Karpas-422 (cell line): ENCODE measurements around the gene GTF2H1. TPM values are rescaled to one million over a fixed set of nuclear protein-coding genes. Genes with fewer than 3 reads are reported as not detected.

Source experiments
- DNase-seq: peaks from one replicate; pipeline ENCODE4 v3.0.0-alpha.2; 2015
- H2AFZ ChIP-seq: fragments of 200-600 bp; sonication (generic); 2 replicates; pipeline ENCODE4 v1.6.1; 2014; ENCODE audit warnings: antibody characterized with exemption, low read length, mixed read lengths
- H3K27ac ChIP-seq: fragments of 200-600 bp; sonication (generic); 2 replicates; pipeline ENCODE4 v1.5.1; 2014; ENCODE audit warnings: mild to moderate bottlenecking, low read length, moderate library complexity
- H3K27me3 ChIP-seq: fragments of 200-600 bp; sonication (generic); 2 replicates; pipeline ENCODE4 v1.6.1; 2014; ENCODE audit warnings: low read length, mixed read lengths
- H3K36me3 ChIP-seq: fragments of 200-600 bp; sonication (generic); 2 replicates; pipeline ENCODE4 v1.6.1; 2014; ENCODE audit warnings: low read length, mixed read lengths; ENCODE audit not compliant: insufficient read depth
- H3K4me1 ChIP-seq: fragments of 200-600 bp; sonication (generic); 2 replicates; pipeline ENCODE4 v1.6.1; 2014; ENCODE audit warnings: mild to moderate bottlenecking, low read length, mixed read lengths
- H3K4me2 ChIP-seq: fragments of 200-600 bp; sonication (generic); 2 replicates; pipeline ENCODE4 v1.6.1; 2014; ENCODE audit warnings: low read length, low read depth, mild to moderate bottlenecking; ENCODE audit not compliant: poor library complexity, severe bottlenecking
- H3K4me3 ChIP-seq: fragments of 200-600 bp; sonication (generic); 2 replicates; pipeline ENCODE4 v1.5.1; 2014; ENCODE audit warnings: mild to moderate bottlenecking, antibody characterized with exemption, low read length, mixed read lengths
- H3K79me2 ChIP-seq: fragments of 200-600 bp; sonication (generic); 2 replicates; pipeline ENCODE4 v1.6.1; 2014; ENCODE audit warnings: mild to moderate bottlenecking, low read length, mixed read lengths
- H3K9ac ChIP-seq: fragments of 200-600 bp; sonication (generic); 2 replicates; pipeline ENCODE4 v1.6.0; 2014; ENCODE audit warnings: low read length
- H3K9me2 ChIP-seq: fragments of 200-600 bp; sonication (generic), shearing (Covaris generic); replicated peaks from 2 replicates; pipeline ENCODE4 v1.6.0; 2014; ENCODE audit warnings: mild to moderate bottlenecking, low read length, moderate library complexity; ENCODE audit not compliant: insufficient read depth
- H3K9me3 ChIP-seq: fragments of 300-700, 200-600 bp; sonication (generic); 2 replicates; pipeline ENCODE4 v1.6.1; 2014; ENCODE audit warnings: low read length, mixed read lengths
- H4K20me1 ChIP-seq: fragments of 200-600 bp; sonication (generic); 2 replicates; pipeline ENCODE4 v1.6.1; 2014; ENCODE audit warnings: mild to moderate bottlenecking, antibody characterized with exemption, low read length, low read depth; ENCODE audit not compliant: insufficient read depth
- total RNA-seq: library from RNA; depleted of rRNA; stranded (reverse); fragments of >200 nt; shearing (Covaris generic); gene quantifications from 2 replicates; pipeline ENCODE4 v1.2.3, GENCODE V29; 2014; ENCODE audit warnings: low replicate concordance

The GTF2H1 gene
- total RNA-seq, 1 experiment from 2014 or later = 81.5 TPM

- H3K36me3 ChIP-seq = peaks cover 51% of the 10 kb centered on the region
Observed at GRCh38 chr11:18313965-18314763, 8.2 kb upstream of the GTF2H1 start.

GRCh38 chr11:18314784-18315523, 7.4 kb upstream of the GTF2H1 start:
- H3K9me3 ChIP-seq = no peaks in the 10 kb centered on the region
- no peak overlapping the region for H3K4me2 ChIP-seq
- H3K27ac ChIP-seq = no peak overlapping the region
- no peak overlapping the region for H3K4me3 ChIP-seq
- peaks cover 6% of the 10 kb centered on the region; the same call in 1 of the 2 replicates for H4K20me1 ChIP-seq
- no peak overlapping the region for H2AFZ ChIP-seq
- H3K36me3 ChIP-seq = peaks cover 46% of the 10 kb centered on the region
- H3K9me2 ChIP-seq = no peaks in the 10 kb centered on the region
- peaks cover 44% of the 10 kb centered on the region for H3K4me1 ChIP-seq
- DNase-seq = no peak
- no peak overlapping the region for H3K9ac ChIP-seq
- peaks cover 81% of the 10 kb centered on the region for H3K79me2 ChIP-seq
- no peaks in the 10 kb centered on the region for H3K27me3 ChIP-seq

More at GRCh38 chr11:18313965-18314763, 8.2 kb upstream of the GTF2H1 start:
- Histone ChIP-seq H2AFZ (no peak overlapping the region), H3K4me3 (no peak overlapping the region), H3K4me2 (no peak overlapping the region), H3K9me2 (no peaks in the 10 kb centered on the region), H3K4me1 (peaks cover 36% of the 10 kb centered on the region), H3K9me3 (no peaks in the 10 kb centered on the region), H3K27me3 (no peaks in the 10 kb centered on the region), H3K27ac (no peak overlapping the region), H3K9ac (no peak overlapping the region), H4K20me1 (peaks cover 6% of the 10 kb centered on the region; the same call in 1 of the 2 replicates), H3K79me2 (peaks cover 73% of the 10 kb centered on the region)
- no peak for DNase-seq

- Histone ChIP-seq H3K4me1 (peaks cover 48% of the 10 kb centered on the region), H3K9me3 (no peaks in the 10 kb centered on the region), H3K27ac (no peak overlapping the region), H3K4me2 (no peak overlapping the region), H2AFZ (no peak overlapping the region), H3K27me3 (no peaks in the 10 kb centered on the region), H3K9me2 (no peaks in the 10 kb centered on the region), H3K9ac (no peak overlapping the region), H3K79me2 (peaks cover 87% of the 10 kb centered on the region), H3K36me3 (peaks cover 37% of the 10 kb centered on the region), H4K20me1 (peaks cover 6% of the 10 kb centered on the region; the same call in 1 of the 2 replicates), H3K4me3 (no peak overlapping the region)
- no peak for DNase-seq
Observed at GRCh38 chr11:18315893-18316292, 6.5 kb upstream of the GTF2H1 start.

GRCh38 chr11:18317551-18317950, 4.8 kb upstream of the GTF2H1 start:
- DNase-seq = no peak
- Histone ChIP-seq H3K9me2 (no peaks in the 10 kb centered on the region), H2AFZ (no peak overlapping the region), H3K4me3 (no peak overlapping the region), H3K9ac (no peak overlapping the region), H3K27ac (no peak overlapping the region), H3K27me3 (no peaks in the 10 kb centered on the region), H4K20me1 (no peaks in the 10 kb centered on the region), H3K79me2 (peaks cover 87% of the 10 kb centered on the region), H3K4me1 (peaks cover 33% of the 10 kb centered on the region), H3K9me3 (no peaks in the 10 kb centered on the region), H3K36me3 (peaks cover 26% of the 10 kb centered on the region), H3K4me2 (no peak overlapping the region)

GRCh38 chr11:18319914-18320313, 2.5 kb upstream of the GTF2H1 start:
- H3K9ac ChIP-seq = peak overlapping the region; percentile 92
- no peaks in the 10 kb centered on the region for H3K27me3 ChIP-seq
- H3K4me2 ChIP-seq = peak overlapping the region; percentile 84
- peaks cover 23% of the 10 kb centered on the region for H3K36me3 ChIP-seq
- H3K9me3 ChIP-seq = no peaks in the 10 kb centered on the region
- H3K4me1 ChIP-seq = peaks cover 44% of the 10 kb centered on the region
- H4K20me1 ChIP-seq = no peaks in the 10 kb centered on the region
- no peak for DNase-seq
- H3K79me2 ChIP-seq = peaks cover 92% of the 10 kb centered on the region
- H3K9me2 ChIP-seq = no peaks in the 10 kb centered on the region
- H3K27ac ChIP-seq = no peak overlapping the region
- no peak overlapping the region for H2AFZ ChIP-seq
- H3K4me3 ChIP-seq = peak overlapping the region; percentile 80

- H3K9ac ChIP-seq = peak overlapping the region; percentile 92
- peaks cover 51% of the 10 kb centered on the region for H3K4me1 ChIP-seq
- H3K4me3 ChIP-seq = peak overlapping the region; percentile 80
- peaks cover 30% of the 10 kb centered on the region for H3K36me3 ChIP-seq
- H3K79me2 ChIP-seq = peaks cover 92% of the 10 kb centered on the region
- DNase-seq = peak; percentile 44
- no peak overlapping the region for H2AFZ ChIP-seq
- no peaks in the 10 kb centered on the region for H3K9me2 ChIP-seq
- no peaks in the 10 kb centered on the region for H3K9me3 ChIP-seq
- H3K4me2 ChIP-seq = peak overlapping the region; percentile 84
- peak overlapping the region; percentile 79 for H3K27ac ChIP-seq
- no peaks in the 10 kb centered on the region for H3K27me3 ChIP-seq
- no peaks in the 10 kb centered on the region for H4K20me1 ChIP-seq
Observed at GRCh38 chr11:18320617-18321016, 1.8 kb upstream of the GTF2H1 start.

GRCh38 chr11:18321578-18321968, 794 bp upstream of the GTF2H1 start:
- Histone ChIP-seq H3K9me2 (no peaks in the 10 kb centered on the region), H3K4me3 (peak overlapping the region; percentile 80), H3K9me3 (no peaks in the 10 kb centered on the region), H4K20me1 (no peaks in the 10 kb centered on the region), H3K27ac (peak overlapping the region; percentile 79), H3K27me3 (no peaks in the 10 kb centered on the region), H3K9ac (peak overlapping the region; percentile 92), H3K36me3 (peaks cover 31% of the 10 kb centered on the region), H3K79me2 (peaks cover 92% of the 10 kb centered on the region), H2AFZ (peak overlapping the region; percentile 76), H3K4me1 (peaks cover 52% of the 10 kb centered on the region), H3K4me2 (peak overlapping the region; percentile 84)
- peak; percentile 71 for DNase-seq
